Activated naive CD8-positive, alpha-beta T cell treated with anti-CD3 and anti-CD28 coated beads, Interleukin-2, amount 10 ng/mL, durations not matched to agents 7 days and 5 days (primary cell): Measurements from ENCODE around the gene PCDHB16. TPM values are rescaled to one million over a fixed set of nuclear protein-coding genes. Genes with fewer than 3 reads are reported as not detected.
"Not testable (repeated sequence)": the region's sequence is repeated elsewhere in the genome, so short reads cannot be mapped to it uniquely, and the experiment has no call there.

Source experiments
- ATAC-seq: fragments of 150-1000 bp; cut with Tn5 transposase; one replicate; pipeline ENCODE4 v1.10.0; 2021; ENCODE audit warnings: low read depth, moderate library complexity
- POLR2A ChIA-PET: fragments of 350-600 bp; sonication (Branson Sonifier 250); formaldehyde crosslinking; loops from one replicate; lab custom pipeline; 2021; ENCODE audit warnings: antibody characterized with exemption; lab: Charles Lee
- DNase-seq: peaks from one replicate; pipeline ENCODE4 v3.0.0; 2021
- H3K27ac Mint-ChIP-seq: one replicate; pipeline ENCODE4 v1.8.0; 2022; ENCODE audit warnings: mild to moderate bottlenecking, mixed read lengths
- H3K27me3 Mint-ChIP-seq: one replicate; pipeline ENCODE4 v1.8.0; 2022; ENCODE audit warnings: mild to moderate bottlenecking, moderate library complexity, mixed read lengths
- H3K36me3 Mint-ChIP-seq: one replicate; pipeline ENCODE4 v1.8.0; 2021; ENCODE audit warnings: mild to moderate bottlenecking, mixed read lengths
- H3K4me1 Mint-ChIP-seq: one replicate; pipeline ENCODE4 v1.8.0; 2021; ENCODE audit warnings: mixed read lengths
- H3K4me3 Mint-ChIP-seq: one replicate; pipeline ENCODE4 v1.8.0; 2022; ENCODE audit warnings: mild to moderate bottlenecking, moderate library complexity, mixed read lengths
- H3K9me3 Mint-ChIP-seq: one replicate; pipeline ENCODE4 v1.8.0; 2021; ENCODE audit warnings: mixed read lengths
- total RNA-seq, 2 experiments: library from RNA; stranded (reverse); gene quantifications; one replicate each; pipeline ENCODE4 v1.2.3, GENCODE V29; 2021

The PCDHB16 gene
- total RNA-seq, 2 experiments from 2014 or later = not detected

DNA sequence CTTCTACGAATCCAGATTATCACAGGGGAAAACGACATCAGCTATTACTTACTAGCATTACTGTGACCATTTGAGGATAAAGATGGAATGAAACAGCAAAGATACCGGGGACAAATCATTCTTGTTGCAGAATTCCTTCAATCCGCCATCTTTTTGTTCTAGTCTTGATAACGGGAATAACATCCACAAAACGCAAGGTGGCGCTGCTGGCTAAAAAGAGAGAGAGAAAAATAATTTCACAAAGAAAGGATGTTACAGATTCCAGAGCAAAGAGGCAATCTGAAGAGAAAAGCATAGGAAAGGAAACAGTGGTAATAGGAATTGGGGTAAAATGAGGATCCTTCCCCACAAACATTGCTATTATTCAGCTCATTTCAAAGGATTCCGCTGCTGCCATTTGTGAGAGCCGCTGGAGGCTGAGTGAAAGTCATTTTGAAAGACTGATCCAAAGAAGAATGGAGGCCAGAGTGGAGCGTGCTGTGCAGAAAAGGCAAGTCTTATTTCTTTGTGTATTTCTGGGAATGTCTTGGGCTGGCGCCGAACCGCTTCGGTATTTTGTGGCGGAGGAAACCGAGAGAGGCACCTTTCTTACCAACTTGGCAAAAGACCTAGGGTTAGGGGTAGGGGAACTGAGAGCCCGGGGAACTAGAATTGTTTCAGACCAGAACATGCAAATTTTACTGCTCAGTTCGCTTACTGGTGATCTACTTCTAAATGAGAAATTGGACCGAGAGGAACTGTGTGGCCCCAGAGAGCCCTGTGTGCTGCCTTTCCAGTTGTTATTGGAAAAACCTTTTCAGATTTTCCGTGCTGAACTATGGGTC, 9.6 kb upstream of the PCDHB16 start, which contains the start of gene PCDHB7:
Gene PCDHB7 (plus strand): TSS at position 264 of the 824 bp plus-strand sequence. CDS start 192 bp downstream, at position 456.
- DNase-seq (no peak), ATAC-seq (no peak)
- no peak within 1 kb of the TSS for H3K27ac Mint-ChIP-seq
- H3K27me3 Mint-ChIP-seq = no peaks in the 10 kb centered on the region
- H3K36me3 Mint-ChIP-seq = no peaks in the 10 kb centered on the region
- H3K9me3 Mint-ChIP-seq = peaks cover 1% of the 10 kb centered on the region
- POLR2A ChIA-PET = no interaction called here
- H3K4me1 Mint-ChIP-seq = no peaks in the 10 kb centered on the region
- no peak within 1 kb of the TSS for H3K4me3 Mint-ChIP-seq

DNA sequence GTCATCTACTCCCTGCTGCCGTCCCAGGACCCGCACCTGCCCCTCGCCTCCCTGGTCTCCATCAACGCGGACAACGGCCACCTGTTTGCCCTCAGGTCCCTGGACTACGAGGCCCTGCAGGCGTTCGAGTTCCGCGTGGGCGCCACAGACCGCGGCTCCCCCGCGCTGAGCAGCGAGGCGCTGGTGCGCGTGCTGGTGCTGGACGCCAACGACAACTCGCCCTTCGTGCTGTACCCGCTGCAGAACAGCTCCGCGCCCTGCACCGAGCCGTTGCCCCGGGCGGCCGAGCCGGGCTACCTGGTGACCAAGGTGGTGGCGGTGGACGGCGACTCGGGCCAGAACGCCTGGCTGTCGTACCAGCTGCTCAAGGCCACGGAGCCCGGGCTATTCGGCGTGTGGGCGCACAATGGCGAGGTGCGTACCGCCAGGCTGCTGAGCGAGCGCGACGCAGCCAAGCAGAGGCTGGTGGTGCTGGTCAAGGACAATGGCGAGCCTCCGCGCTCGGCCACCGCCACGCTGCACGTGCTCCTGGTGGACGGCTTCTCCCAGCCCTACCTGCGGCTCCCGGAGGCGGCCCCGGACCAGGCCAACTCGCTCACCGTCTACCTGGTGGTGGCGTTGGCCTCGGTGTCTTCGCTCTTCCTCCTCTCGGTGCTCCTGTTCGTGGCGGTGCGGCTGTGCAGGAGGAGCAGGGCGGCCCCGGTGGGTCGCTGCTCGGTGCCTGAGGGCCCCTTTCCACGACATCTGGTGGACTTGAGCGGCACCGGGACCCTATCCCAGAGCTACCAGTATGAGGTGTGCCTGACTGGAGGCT, 7.7 kb upstream of the PCDHB16 start:
- H3K36me3 Mint-ChIP-seq, H3K4me1 Mint-ChIP-seq, H3K27me3 Mint-ChIP-seq, POLR2A ChIA-PET, H3K9me3 Mint-ChIP-seq, H3K4me3 Mint-ChIP-seq, DNase-seq, ATAC-seq: not testable (repeated sequence)
- peak overlapping the region; percentile 18 for H3K27ac Mint-ChIP-seq

DNA sequence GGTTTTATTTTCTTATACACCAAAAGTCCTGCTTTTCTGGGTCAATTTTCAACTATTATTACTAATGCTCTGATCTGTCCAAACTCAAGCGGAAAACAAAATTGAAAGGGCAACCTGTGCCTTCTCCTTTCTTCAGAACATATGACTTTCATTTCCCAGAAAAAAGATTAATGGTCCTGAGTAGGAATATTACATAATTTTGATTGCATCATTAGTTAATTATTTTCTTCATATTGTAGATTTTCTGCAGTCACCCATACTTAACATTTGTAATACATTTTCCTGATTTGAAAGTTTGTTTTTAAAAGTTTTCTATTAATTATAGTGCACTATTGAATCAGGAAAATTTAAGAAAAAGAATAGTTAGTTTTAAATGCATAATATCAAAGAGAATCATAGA, 6.3 kb upstream of the PCDHB16 start:
- Mint-ChIP-seq H3K4me1 (no peaks in the 10 kb centered on the region), H3K36me3 (no peaks in the 10 kb centered on the region), H3K27me3 (no peaks in the 10 kb centered on the region), H3K27ac (no peak overlapping the region), H3K9me3 (peaks cover 1% of the 10 kb centered on the region), H3K4me3 (no peak overlapping the region)
- DNase-seq (no peak), ATAC-seq (no peak)
- POLR2A ChIA-PET = no interaction called here

DNA sequence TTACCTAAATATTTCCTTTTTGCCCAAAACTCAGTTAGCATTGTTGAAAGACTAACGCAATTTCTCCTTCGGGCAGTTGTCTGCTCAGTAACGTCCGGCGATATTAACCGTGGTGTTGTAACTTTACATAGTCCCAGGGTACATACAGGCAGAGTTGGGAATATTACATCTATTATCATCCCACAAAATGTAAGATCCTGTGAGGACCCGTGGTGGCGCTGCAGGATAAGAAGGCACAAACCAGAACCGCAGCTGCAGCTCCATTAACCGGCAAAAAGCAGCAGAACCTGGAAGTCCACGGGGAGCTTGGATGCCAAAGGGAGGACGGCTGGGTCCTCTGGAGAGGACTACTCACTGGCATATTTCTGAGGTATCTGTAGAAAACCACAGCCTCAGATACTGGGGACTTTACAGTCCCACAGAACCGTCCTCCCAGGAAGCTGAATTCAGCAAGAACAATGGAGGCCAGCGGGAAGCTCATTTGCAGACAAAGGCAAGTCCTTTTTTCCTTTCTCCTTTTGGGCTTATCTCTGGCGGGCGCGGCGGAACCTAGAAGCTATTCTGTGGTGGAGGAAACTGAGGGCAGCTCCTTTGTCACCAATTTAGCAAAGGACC, 4.5 kb upstream of the PCDHB16 start, which contains the start of gene PCDHB8:
Gene PCDHB8 (plus strand): TSS at position 214 of the 615 bp plus-strand sequence. CDS start 245 bp downstream, at position 459.
- H3K36me3 Mint-ChIP-seq, H3K27me3 Mint-ChIP-seq, H3K27ac Mint-ChIP-seq, POLR2A ChIA-PET, DNase-seq, ATAC-seq, H3K4me3 Mint-ChIP-seq, H3K9me3 Mint-ChIP-seq, H3K4me1 Mint-ChIP-seq: not testable (repeated sequence)

DNA sequence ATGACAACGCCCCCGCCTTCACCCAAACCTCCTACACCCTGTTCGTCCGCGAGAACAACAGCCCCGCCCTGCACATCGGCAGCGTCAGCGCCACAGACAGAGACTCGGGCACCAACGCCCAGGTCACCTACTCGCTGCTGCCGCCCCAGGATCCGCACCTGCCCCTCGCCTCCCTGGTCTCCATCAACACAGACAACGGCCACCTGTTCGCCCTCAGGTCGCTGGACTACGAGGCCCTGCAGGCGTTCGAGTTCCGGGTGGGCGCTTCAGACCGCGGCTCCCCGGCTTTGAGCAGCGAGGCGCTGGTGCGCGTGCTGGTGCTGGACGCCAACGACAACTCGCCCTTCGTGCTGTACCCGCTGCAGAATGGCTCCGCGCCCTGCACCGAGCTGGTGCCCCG, 2.8 kb upstream of the PCDHB16 start:
- H3K4me1 Mint-ChIP-seq, H3K4me3 Mint-ChIP-seq, POLR2A ChIA-PET, H3K36me3 Mint-ChIP-seq, ATAC-seq, H3K27ac Mint-ChIP-seq, H3K27me3 Mint-ChIP-seq, H3K9me3 Mint-ChIP-seq: not testable (repeated sequence)
- peak; percentile 44 for DNase-seq

DNA sequence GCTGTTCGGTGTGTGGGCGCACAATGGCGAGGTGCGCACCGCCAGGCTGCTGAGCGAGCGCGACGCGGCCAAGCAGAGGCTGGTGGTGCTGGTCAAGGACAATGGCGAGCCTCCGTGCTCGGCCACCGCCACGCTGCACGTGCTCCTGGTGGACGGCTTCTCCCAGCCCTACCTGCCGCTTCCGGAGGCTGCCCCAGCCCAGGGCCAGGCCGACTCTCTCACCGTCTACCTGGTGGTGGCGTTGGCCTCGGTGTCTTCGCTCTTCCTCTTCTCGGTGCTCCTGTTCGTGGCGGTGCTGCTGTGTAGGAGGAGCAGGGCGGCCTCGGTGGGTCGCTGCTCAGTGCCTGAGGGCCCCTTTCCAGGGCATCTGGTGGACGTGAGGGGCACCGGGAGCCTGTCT, 2.3 kb upstream of the PCDHB16 start:
- H3K9me3 Mint-ChIP-seq, H3K27ac Mint-ChIP-seq, ATAC-seq, POLR2A ChIA-PET, DNase-seq, H3K36me3 Mint-ChIP-seq, H3K4me3 Mint-ChIP-seq, H3K4me1 Mint-ChIP-seq: not testable (repeated sequence)
- peaks cover 12% of the 10 kb centered on the region for H3K27me3 Mint-ChIP-seq

DNA sequence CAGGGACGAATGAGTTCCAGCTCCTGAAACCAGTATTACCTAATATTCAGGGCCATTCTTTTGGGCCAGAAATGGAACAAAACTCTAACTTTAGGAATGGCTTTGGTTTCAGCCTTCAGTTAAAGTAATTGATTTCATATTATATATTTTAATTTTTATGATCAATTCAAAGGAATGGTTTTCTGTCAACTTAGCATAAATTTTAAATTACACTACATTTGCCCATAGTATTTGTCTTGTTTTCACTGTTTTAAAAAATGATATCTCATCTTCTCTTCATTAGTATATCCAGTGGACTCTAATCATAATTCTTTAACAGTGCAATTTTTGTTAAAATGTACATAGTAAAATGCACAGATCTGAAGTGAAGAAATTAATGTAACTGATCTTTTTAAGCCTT, 1.9 kb upstream of the PCDHB16 start:
- no peaks in the 10 kb centered on the region for H3K4me1 Mint-ChIP-seq
- H3K36me3 Mint-ChIP-seq = no peaks in the 10 kb centered on the region
- peaks cover 15% of the 10 kb centered on the region for H3K27me3 Mint-ChIP-seq
- no peak overlapping the region for H3K4me3 Mint-ChIP-seq
- no peak overlapping the region for H3K27ac Mint-ChIP-seq
- DNase-seq = no peak
- POLR2A ChIA-PET = no interaction called here
- no peak for ATAC-seq
- peaks cover 8% of the 10 kb centered on the region for H3K9me3 Mint-ChIP-seq

DNA sequence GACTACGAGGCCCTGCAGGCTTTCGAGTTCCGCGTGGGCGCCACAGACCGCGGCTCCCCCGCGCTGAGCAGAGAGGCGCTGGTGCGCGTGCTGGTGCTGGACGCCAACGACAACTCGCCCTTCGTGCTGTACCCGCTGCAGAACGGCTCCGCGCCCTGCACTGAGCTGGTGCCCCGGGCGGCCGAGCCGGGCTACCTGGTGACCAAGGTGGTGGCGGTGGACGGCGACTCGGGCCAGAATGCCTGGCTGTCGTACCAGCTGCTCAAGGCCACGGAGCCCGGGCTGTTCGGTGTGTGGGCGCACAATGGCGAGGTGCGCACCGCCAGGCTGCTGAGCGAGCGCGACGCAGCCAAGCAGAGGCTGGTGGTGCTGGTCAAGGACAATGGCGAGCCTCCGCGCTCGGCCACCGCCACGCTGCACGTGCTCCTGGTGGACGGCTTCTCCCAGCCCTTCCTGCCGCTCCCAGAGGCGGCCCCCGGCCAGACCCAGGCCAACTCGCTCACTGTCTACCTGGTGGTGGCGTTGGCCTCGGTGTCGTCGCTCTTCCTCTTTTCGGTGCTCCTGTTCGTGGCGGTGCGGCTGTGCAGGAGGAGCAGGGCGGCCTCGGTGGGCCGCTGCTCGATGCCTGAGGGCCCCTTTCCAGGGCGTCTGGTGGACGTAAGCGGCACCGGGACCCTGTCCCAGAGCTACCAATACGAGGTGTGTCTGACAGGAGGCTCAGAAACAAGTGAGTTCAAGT, 2.1 kb downstream of the PCDHB16 start:
- H3K4me3 Mint-ChIP-seq, POLR2A ChIA-PET, H3K4me1 Mint-ChIP-seq, DNase-seq, H3K27ac Mint-ChIP-seq, H3K36me3 Mint-ChIP-seq, ATAC-seq: not testable (repeated sequence)
- Mint-ChIP-seq H3K9me3 (peaks cover 20% of the 10 kb centered on the region), H3K27me3 (peaks cover 19% of the 10 kb centered on the region)

DNA sequence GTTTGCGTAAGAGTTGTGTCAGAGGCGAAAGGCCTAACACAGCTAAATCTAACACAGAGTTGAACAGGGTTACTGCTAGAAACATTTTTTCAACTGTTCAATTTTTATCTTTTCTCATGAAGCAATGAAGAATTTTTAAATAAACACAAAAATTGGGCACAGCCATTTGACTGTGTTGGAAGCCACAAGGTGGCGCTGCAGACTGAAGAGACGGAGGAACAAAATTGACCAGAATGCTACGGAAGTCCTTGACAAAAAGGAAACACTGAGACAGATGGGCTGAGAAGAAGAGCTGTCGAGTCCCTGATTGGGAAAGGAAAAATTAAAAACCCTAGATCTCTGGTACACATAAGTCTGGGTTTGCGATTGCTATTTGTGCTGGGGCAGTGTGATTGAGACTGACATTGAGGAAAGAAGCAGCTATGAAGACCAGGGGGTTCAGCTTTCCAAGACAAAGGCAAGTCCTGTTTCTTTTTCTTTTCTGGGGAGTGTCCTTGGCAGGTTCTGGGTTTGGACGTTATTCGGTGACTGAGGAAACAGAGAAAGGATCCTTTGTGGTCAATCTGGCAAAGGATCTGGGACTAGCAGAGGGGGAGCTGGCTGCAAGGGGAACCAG, 4.8 kb downstream of the PCDHB16 start, which contains the start of gene PCDHB9:
Gene PCDHB9 (plus strand): TSS at position 265 of the 616 bp plus-strand sequence. CDS start 158 bp downstream, at position 423.
- no peak within 1 kb of the TSS for H3K4me3 Mint-ChIP-seq
- peaks cover 25% of the 10 kb centered on the region for H3K9me3 Mint-ChIP-seq

DNA sequence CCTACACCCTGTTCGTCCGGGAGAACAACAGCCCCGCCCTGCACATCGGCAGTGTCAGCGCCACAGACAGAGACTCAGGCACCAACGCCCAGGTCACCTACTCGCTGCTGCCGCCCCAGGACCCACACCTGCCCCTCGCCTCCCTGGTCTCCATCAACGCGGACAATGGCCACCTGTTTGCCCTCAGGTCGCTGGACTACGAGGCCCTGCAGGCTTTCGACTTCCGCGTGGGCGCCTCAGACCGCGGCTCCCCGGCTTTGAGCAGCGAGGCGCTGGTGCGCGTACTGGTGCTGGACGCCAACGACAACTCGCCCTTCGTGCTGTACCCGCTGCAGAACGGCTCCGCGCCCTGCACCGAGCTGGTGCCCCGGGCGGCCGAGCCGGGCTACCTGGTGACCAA, 6.5 kb downstream of the PCDHB16 start:
- Mint-ChIP-seq H3K27me3 (peaks cover 16% of the 10 kb centered on the region), H3K9me3 (peaks cover 29% of the 10 kb centered on the region)
- H3K36me3 Mint-ChIP-seq, H3K4me1 Mint-ChIP-seq, H3K4me3 Mint-ChIP-seq, DNase-seq, ATAC-seq, H3K27ac Mint-ChIP-seq, POLR2A ChIA-PET: not testable (repeated sequence)

More for the DNA sequence above, 4.8 kb downstream of the PCDHB16 start, which contains the start of gene PCDHB9:
- peaks cover 20% of the 10 kb centered on the region for H3K27me3 Mint-ChIP-seq
- H3K36me3 Mint-ChIP-seq = no peaks in the 10 kb centered on the region
- no peaks in the 10 kb centered on the region for H3K4me1 Mint-ChIP-seq
- H3K27ac Mint-ChIP-seq = no peak within 1 kb of the TSS
- POLR2A ChIA-PET = no interaction called here
- ATAC-seq (no peak), DNase-seq (no peak)

DNA sequence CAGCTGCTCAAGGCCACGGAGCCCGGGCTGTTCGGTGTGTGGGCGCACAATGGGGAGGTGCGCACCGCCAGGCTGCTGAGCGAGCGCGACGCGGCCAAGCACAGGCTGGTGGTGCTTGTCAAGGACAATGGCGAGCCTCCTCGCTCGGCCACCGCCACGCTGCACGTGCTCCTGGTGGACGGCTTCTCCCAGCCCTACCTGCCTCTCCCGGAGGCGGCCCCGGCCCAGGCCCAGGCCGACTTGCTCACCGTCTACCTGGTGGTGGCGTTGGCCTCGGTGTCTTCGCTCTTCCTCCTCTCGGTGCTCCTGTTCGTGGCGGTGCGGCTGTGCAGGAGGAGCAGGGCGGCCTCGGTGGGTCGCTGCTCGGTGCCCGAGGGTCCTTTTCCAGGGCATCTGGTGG, 6.9 kb downstream of the PCDHB16 start:
- H3K4me3 Mint-ChIP-seq, ATAC-seq, POLR2A ChIA-PET, H3K36me3 Mint-ChIP-seq, DNase-seq, H3K27ac Mint-ChIP-seq, H3K4me1 Mint-ChIP-seq: not testable (repeated sequence)
- peaks cover 29% of the 10 kb centered on the region for H3K9me3 Mint-ChIP-seq
- peaks cover 16% of the 10 kb centered on the region for H3K27me3 Mint-ChIP-seq

DNA sequence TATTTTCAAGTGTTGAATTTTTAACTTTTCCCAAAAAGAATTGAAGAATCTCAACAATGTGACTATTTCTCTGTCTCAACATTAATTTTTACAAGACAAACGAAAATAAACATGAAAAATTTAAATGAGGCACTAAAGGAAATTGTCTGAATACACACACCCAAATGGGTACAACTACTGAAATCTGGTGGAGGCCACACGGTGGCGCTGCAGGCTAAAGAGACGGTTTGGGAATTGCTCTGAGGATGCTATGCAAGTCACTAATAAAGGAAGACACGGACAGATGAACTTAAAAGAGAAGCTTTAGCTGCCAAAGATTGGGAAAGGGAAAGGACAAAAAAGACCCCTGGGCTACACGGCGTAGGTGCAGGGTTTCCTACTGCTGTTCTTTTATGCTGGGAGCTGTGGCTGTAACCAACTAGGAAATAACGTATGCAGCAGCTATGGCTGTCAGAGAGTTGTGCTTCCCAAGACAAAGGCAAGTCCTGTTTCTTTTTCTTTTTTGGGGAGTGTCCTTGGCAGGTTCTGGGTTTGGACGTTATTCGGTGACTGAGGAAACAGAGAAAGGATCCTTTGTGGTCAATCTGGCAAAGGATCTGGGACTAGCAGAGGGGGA, 10.0 kb downstream of the PCDHB16 start, which contains the start of gene PCDHB10:
Gene PCDHB10 (plus strand): TSS at position 244 of the 616 bp plus-strand sequence. CDS start 200 bp downstream, at position 444.
- no peak within 1 kb of the TSS for H3K27ac Mint-ChIP-seq
- POLR2A ChIA-PET = no interaction called here
- ATAC-seq (no peak), DNase-seq (peak; percentile 41)
- no peak within 1 kb of the TSS for H3K4me3 Mint-ChIP-seq
- peaks cover 1% of the 10 kb centered on the region for H3K36me3 Mint-ChIP-seq
- H3K4me1 Mint-ChIP-seq = no peaks in the 10 kb centered on the region
- peaks cover 8% of the 10 kb centered on the region for H3K27me3 Mint-ChIP-seq
- peaks cover 26% of the 10 kb centered on the region for H3K9me3 Mint-ChIP-seq
